HepG2 (cell line): ENCODE results near the gene STK24. TPM values are rescaled to one million over a fixed set of nuclear protein-coding genes. Genes with fewer than 3 reads are reported as not detected.

Source experiments
- AGO1 ChIP-seq: fragments of 200-400 bp; formaldehyde crosslinking; IDR thresholded peaks from 2 replicates; pipeline ENCODE4 v1.6.1; 2017; ENCODE audit warnings: mild to moderate bottlenecking, low read depth, low read length, moderate library complexity; ENCODE audit not compliant: poor library complexity, severe bottlenecking
- BCL6 ChIP-seq: IDR thresholded peaks from 2 replicates; pipeline ENCODE4 v1.6.1; 2016; ENCODE audit warnings: missing genetic modification reagents, missing compliant biosample characterization
- ELK4 ChIP-seq: sonication (generic); formaldehyde crosslinking; IDR thresholded peaks from 2 replicates; pipeline ENCODE4 v1.9.0; 2021; ENCODE audit warnings: missing genetic modification reagents, borderline replicate concordance
- FOXO4 ChIP-seq: sonication (generic); formaldehyde crosslinking; conservative IDR thresholded peaks from 2 replicates; pipeline ENCODE4 v1.8.1; 2023; ENCODE audit warnings: missing genetic modification reagents
- LRRFIP1 ChIP-seq: sonication (generic); formaldehyde crosslinking; conservative IDR thresholded peaks from 2 replicates; pipeline ENCODE4 v1.4.0; 2020; ENCODE audit warnings: missing genetic modification reagents
- SNAPC5 ChIP-seq: sonication (generic); formaldehyde crosslinking; IDR thresholded peaks from 2 replicates; pipeline ENCODE4 v1.8.1; 2023; ENCODE audit warnings: mild to moderate bottlenecking, missing genetic modification reagents, borderline replicate concordance
- ZC3H13 ChIP-seq: sonication (generic); formaldehyde crosslinking; IDR thresholded peaks from 2 replicates; pipeline ENCODE4 v1.8.1; 2023; ENCODE audit warnings: mild to moderate bottlenecking, missing genetic modification reagents, moderate library complexity
- ZFX ChIP-seq: sonication (generic); formaldehyde crosslinking; IDR thresholded peaks from 2 replicates; pipeline ENCODE4 v1.4.0; 2020; ENCODE audit warnings: mild to moderate bottlenecking, low read depth, missing genetic modification reagents, moderate library complexity
- ZNF160 ChIP-seq: sonication (generic); formaldehyde crosslinking; IDR thresholded peaks from 2 replicates; pipeline ENCODE4 v1.8.0; 2022; ENCODE audit warnings: mild to moderate bottlenecking, inconsistent platforms, missing genetic modification reagents
- ZNF263 ChIP-seq: sonication (generic); formaldehyde crosslinking; IDR thresholded peaks from 2 replicates; pipeline ENCODE4 v1.4.0; 2020; ENCODE audit warnings: missing genetic modification reagents
- ZNF292 ChIP-seq: sonication (generic); formaldehyde crosslinking; IDR thresholded peaks from 2 replicates; pipeline ENCODE4 v1.8.1; 2022; ENCODE audit warnings: mild to moderate bottlenecking, low read depth, missing genetic modification reagents, borderline replicate concordance
- ZSCAN5A ChIP-seq: sonication (generic); formaldehyde crosslinking; IDR thresholded peaks from 2 replicates; pipeline ENCODE4 v1.8.0; 2022; ENCODE audit warnings: mild to moderate bottlenecking, missing genetic modification reagents, borderline replicate concordance
- polyA plus RNA-seq, 8 experiments: library from polyadenylated mRNA; depleted of rRNA in 3 of 8; stranded (reverse) in 7 of 8; unstranded in 1 of 8; fragments of >200 nt; fragmentation: Illumina TruSeq in 4 of 8; extraction: Trizol in 4 of 8; gene quantifications; 2 replicates each; pipeline versions ENCODE4 v1.2.1 to v1.2.3, GENCODE V29; 2011 to 2016; ENCODE audit warnings: low read depth in 4 of 8, missing spikeins in 1 of 8, mixed read lengths in 1 of 8; ENCODE audit not compliant: insufficient read depth in 1 of 8
- total RNA-seq, 5 experiments: library from RNA; depleted of rRNA; stranded (reverse); fragments of >200 nt; fragmentation: Illumina TruSeq; extraction: Trizol; gene quantifications; 2 replicates each; pipeline ENCODE4 v1.2.3, GENCODE V29; 2016; ENCODE audit warnings: low read depth in 1 of 5

STK24 gene
- total and polyA plus RNA-seq, 2 of the 13 experiments (the other 11 are each of a cell fraction or from before 2014, with no cell fraction given), result 51.3 to 73.0 TPM

- TF ChIP-seq ZNF160 (CRISPR knock-in tag) (no peak), AGO1 (no peak), ZFX (CRISPR knock-in tag) (no peak), ZC3H13 (CRISPR knock-in tag) (no peak), ZNF292 (CRISPR knock-in tag) (no peak), ZSCAN5A (no peak), ELK4 (no peak), ZNF263 (CRISPR knock-in tag) (no peak), SNAPC5 (CRISPR knock-in tag) (no peak), LRRFIP1 (no peak), FOXO4 (CRISPR knock-in tag) (no peak), BCL6 (CRISPR knock-in tag) (no peak)
- TF ChIP-seq, all 625 proteins: peak for 0
Observed at GRCh38 chr13:98478189-98479129, 98.4 kb downstream of the STK24 start (continued).
